A673 (cell line): ENCODE measurements around the gene ZNF212. TPM values are rescaled to one million over a fixed set of nuclear protein-coding genes. Genes with fewer than 3 reads are reported as not detected.

ENCODE experiments used
- BruUV-seq: library from RNA; stranded (reverse); fragments of 400-500 nt; replicated peaks from 2 replicates; lab custom pipeline; 2021; lab: Mats Ljungman, UMichigan
- CTCF ChIA-PET: fragments of 300-600 bp; sonication (Branson Sonifier 250); formaldehyde crosslinking; loops from one replicate; lab custom pipeline; 2022; ENCODE audit warnings: antibody characterized with exemption; lab: Charles Lee
- POLR2A ChIA-PET: fragments of 300-600 bp; sonication (Branson Sonifier 250); formaldehyde crosslinking; loops from one replicate; lab custom pipeline; 2022; ENCODE audit warnings: antibody characterized with exemption; ENCODE audit not compliant: low non-redundant PET; lab: Charles Lee
- DNase-seq: peaks from one replicate; pipeline ENCODE4 v3.0.0-alpha.2; 2015; ENCODE audit warnings: low spot score
- H3K27ac ChIP-seq: fragments of 200-600 bp; sonication (generic); 2 replicates; pipeline ENCODE4 v1.5.1; 2016; ENCODE audit warnings: mixed run types, low read depth, mild to moderate bottlenecking, mixed read lengths, antibody characterized with exemption, low read length; ENCODE audit not compliant: poor library complexity, severe bottlenecking
- H3K27me3 ChIP-seq: fragments of 200-600 bp; sonication (generic); replicated peaks from 2 replicates; pipeline ENCODE4 v1.6.1; 2017; ENCODE audit warnings: mixed run types, low read depth, mild to moderate bottlenecking, mixed read lengths, antibody characterized with exemption, low read length; ENCODE audit not compliant: insufficient read depth, poor library complexity
- H3K36me3 ChIP-seq: fragments of 200-600 bp; sonication (generic); 2 replicates; pipeline ENCODE4 v1.6.1; 2016; ENCODE audit warnings: mixed run types, mild to moderate bottlenecking, mixed read lengths, antibody characterized with exemption, low read length; ENCODE audit not compliant: insufficient read depth, poor library complexity, severe bottlenecking
- H3K4me1 ChIP-seq: fragments of 200-600 bp; sonication (generic); 2 replicates; pipeline ENCODE4 v1.6.1; 2017; ENCODE audit warnings: mixed run types, mild to moderate bottlenecking, mixed read lengths, antibody characterized with exemption, low read length; ENCODE audit not compliant: insufficient read depth, poor library complexity, severe bottlenecking
- H3K4me3 ChIP-seq: fragments of 200-600 bp; sonication (generic); 2 replicates; pipeline ENCODE4 v1.5.1; 2016; ENCODE audit warnings: low read depth, mixed run types, mild to moderate bottlenecking, mixed read lengths, low read length; ENCODE audit not compliant: poor library complexity, severe bottlenecking
- H3K9me3 ChIP-seq: fragments of 200-600 bp; sonication (generic); 2 replicates; pipeline ENCODE4 v1.6.1; 2016; ENCODE audit warnings: mixed run types, low read depth, mild to moderate bottlenecking, mixed read lengths, antibody characterized with exemption, low read length; ENCODE audit not compliant: poor library complexity, severe bottlenecking
- EZH2 ChIP-seq: fragments of 200-600 bp; sonication (generic); IDR thresholded peaks from 2 replicates; pipeline ENCODE4 v1.6.1; 2017; ENCODE audit warnings: borderline replicate concordance, low read depth, mild to moderate bottlenecking, mixed read lengths, antibody characterized with exemption, low read length; ENCODE audit not compliant: poor library complexity, severe bottlenecking
- intact Hi-C: fragments of 100-400 bp; cut with micrococcal nuclease; formaldehyde crosslinking; loops from one replicate; pipeline ENCODE4 v1.10.0; 2022; ENCODE audit not compliant: unreplicated experiment
- total RNA-seq: library from RNA; stranded (reverse); gene quantifications from 2 replicates; pipeline ENCODE4 v1.2.3, GENCODE V29; 2021
- TF ChIP-seq, protein P1 (sequence below): fragments of 300-800, 200-600 bp; sonication (generic); conservative IDR thresholded peaks from 2 replicates; pipeline ENCODE4 v1.5.1; 2017; ENCODE audit warnings: low read depth, mild to moderate bottlenecking, antibody characterized with exemption, low read length, moderate library complexity, mixed read lengths

The ZNF212 gene
- total RNA-seq, 1 experiment from 2014 or later, result 12.3 TPM

DNA sequence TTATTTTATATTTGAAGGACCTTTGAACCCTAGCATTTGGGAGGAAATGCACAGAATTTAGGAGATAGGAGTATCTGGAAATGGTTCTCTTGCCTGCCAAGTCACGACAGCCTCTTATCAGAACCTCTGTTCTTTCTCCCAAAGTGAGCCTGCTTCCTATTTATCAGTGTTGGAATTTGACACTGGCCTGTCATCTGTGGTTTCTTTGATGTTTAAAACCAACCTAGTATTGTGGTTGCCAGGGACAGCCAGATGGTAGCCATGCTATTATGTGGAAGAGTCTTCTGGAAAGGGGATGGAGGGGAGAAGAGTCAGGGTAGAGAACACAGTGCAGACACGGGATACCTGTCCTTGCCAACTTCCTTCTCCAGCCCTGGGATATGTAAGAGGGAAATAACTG is 23.0 kb upstream of the ZNF212 start:
- POLR2A ChIA-PET, result no interaction called here
- CTCF ChIA-PET, result no interaction called here
- no TSS peak for BruUV-seq
- no peak overlapping the region for H3K27ac ChIP-seq
- no peaks in the 10 kb centered on the region for H3K27me3 ChIP-seq
- no peaks in the 10 kb centered on the region for H3K4me1 ChIP-seq
- intact Hi-C loops, result no loop called here
- H3K9me3 ChIP-seq, result no peaks in the 10 kb centered on the region
- TF ChIP-seq, protein P1, sequence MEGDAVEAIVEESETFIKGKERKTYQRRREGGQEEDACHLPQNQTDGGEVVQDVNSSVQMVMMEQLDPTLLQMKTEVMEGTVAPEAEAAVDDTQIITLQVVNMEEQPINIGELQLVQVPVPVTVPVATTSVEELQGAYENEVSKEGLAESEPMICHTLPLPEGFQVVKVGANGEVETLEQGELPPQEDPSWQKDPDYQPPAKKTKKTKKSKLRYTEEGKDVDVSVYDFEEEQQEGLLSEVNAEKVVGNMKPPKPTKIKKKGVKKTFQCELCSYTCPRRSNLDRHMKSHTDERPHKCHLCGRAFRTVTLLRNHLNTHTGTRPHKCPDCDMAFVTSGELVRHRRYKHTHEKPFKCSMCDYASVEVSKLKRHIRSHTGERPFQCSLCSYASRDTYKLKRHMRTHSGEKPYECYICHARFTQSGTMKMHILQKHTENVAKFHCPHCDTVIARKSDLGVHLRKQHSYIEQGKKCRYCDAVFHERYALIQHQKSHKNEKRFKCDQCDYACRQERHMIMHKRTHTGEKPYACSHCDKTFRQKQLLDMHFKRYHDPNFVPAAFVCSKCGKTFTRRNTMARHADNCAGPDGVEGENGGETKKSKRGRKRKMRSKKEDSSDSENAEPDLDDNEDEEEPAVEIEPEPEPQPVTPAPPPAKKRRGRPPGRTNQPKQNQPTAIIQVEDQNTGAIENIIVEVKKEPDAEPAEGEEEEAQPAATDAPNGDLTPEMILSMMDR, result no peak
- TF ChIP-seq EZH2, result no peak
- DNase-seq, result no peak
- peaks cover 55% of the 10 kb centered on the region for H3K36me3 ChIP-seq
- H3K4me3 ChIP-seq, result no peak overlapping the region

DNA sequence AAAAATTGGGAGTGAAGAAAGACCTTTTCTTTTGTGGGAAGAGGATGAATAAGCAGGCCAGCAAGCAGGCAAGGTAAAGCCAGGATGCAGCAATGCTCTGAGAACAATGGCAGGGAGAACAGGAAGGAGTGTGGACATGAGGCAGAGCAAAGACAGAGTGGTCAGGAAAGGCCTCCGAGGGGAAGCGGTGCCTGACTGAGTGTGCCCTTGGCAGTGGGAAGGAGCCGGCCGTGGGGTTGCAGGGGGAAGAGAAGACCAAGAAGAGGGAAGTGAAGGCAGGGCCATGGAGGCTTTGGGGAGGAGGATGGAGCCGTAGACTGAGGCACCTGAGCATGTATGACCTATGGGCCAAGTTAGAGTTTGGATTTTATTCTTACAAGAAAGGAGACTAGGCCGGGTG is 21.9 kb upstream of the ZNF212 start:
- H3K4me3 ChIP-seq, result no peak overlapping the region
- ChIA-PET CTCF (no interaction called here), POLR2A (interaction anchor here (0.7 kb wide), 1 partner anchor 178 kb away, joined by 9 read pairs; no protein-coding TSS in a partner anchor)
- H3K9me3 ChIP-seq, result no peaks in the 10 kb centered on the region
- intact Hi-C loops, result no loop called here
- TF ChIP-seq EZH2, result no peak
- TF ChIP-seq, protein P1, result no peak
- no TSS peak for BruUV-seq
- no peaks in the 10 kb centered on the region for H3K4me1 ChIP-seq
- no peak for DNase-seq
- H3K27me3 ChIP-seq, result no peaks in the 10 kb centered on the region
- peaks cover 45% of the 10 kb centered on the region for H3K36me3 ChIP-seq
- no peak overlapping the region for H3K27ac ChIP-seq

DNA sequence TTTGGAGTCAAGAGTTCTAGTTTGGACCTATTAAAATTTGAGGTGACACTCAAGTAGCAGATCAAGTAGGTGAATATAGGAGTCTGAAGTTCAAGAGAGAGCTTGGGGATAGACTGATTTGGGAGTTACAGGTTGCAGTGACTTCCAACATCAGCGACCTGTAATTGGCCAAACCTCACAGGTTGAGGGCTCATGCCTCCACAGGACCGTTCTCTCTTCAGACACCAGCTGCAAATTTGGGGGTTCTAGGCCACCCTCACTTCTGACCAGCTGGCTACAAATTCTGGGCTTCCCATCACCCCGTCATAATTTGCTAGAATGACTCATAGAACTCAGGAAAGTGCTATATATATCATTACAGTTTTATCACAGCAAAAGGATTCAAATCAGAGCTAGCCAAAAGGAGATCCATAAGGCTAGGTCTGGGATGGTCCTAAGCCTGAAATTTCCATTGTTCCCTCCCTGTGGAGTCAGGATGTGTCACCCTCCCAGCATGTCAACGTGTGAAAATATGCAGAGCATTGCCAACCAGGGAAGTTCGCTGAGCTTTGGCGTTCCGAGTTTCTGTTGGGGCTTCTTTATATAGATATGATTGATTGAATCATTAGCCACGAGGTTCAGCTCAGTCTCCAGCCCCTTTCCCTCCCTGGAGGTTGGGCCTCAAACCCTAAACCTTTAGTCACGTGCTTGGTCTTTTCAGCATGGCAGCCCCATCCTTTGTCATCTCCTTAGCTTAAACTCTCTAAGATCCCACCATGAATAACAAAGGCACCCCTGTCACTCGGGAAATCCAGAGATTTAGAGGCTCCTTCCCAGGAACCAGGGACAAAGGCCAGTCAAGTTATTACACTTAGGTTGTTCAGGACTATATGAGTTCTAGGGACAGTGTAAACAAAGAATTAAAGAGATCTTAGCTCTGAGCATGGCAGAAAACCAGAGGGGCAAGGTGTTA is 20.7 kb upstream of the ZNF212 start:
- Histone ChIP-seq H3K4me1 (no peaks in the 10 kb centered on the region), H3K27me3 (no peaks in the 10 kb centered on the region), H3K27ac (no peak overlapping the region), H3K4me3 (no peak overlapping the region), H3K9me3 (no peaks in the 10 kb centered on the region), H3K36me3 (peaks cover 34% of the 10 kb centered on the region)
- DNase-seq, result no peak
- TF ChIP-seq, protein P1, result no peak
- no peak for TF ChIP-seq EZH2
- BruUV-seq, result no TSS peak
- intact Hi-C loops, result no loop called here
- POLR2A ChIA-PET, result no interaction called here
- CTCF ChIA-PET, result no interaction called here
